KMS-11 (cell line): ENCODE data around the gene S100A2.

Experiments used
- H2AFZ ChIP-seq: fragments of 200-600 bp; sonication (generic); 2 replicates; pipeline ENCODE4 v1.6.1; 2016; ENCODE audit warnings: antibody characterized with exemption, mixed run types, low read depth
- H3K27ac ChIP-seq: fragments of 200-600 bp; sonication (generic); 2 replicates; pipeline ENCODE4 v1.6.1; 2016; ENCODE audit warnings: mild to moderate bottlenecking, mixed run types
- H3K27me3 ChIP-seq: fragments of 200-600 bp; sonication (generic); 2 replicates; pipeline ENCODE4 v1.6.1; 2017; ENCODE audit warnings: mild to moderate bottlenecking, low read depth, mixed run types, moderate library complexity; ENCODE audit not compliant: insufficient read depth
- H3K36me3 ChIP-seq: fragments of 200-600 bp; sonication (generic); 2 replicates; pipeline ENCODE4 v1.6.1; 2017; ENCODE audit warnings: mild to moderate bottlenecking, mixed run types; ENCODE audit not compliant: insufficient read depth
- H3K4me1 ChIP-seq: fragments of 200-600 bp; sonication (generic); 2 replicates; pipeline ENCODE4 v1.6.1; 2016; ENCODE audit warnings: mild to moderate bottlenecking, low read depth, mixed run types; ENCODE audit not compliant: poor library complexity, severe bottlenecking
- H3K4me2 ChIP-seq: fragments of 200-600 bp; sonication (generic); 2 replicates; pipeline ENCODE4 v1.7.0; 2016; ENCODE audit warnings: mild to moderate bottlenecking, mixed run types
- H3K4me3 ChIP-seq: fragments of 200-600 bp; sonication (generic); IDR thresholded peaks from 2 replicates; pipeline ENCODE4 v1.6.1; 2017; ENCODE audit warnings: low read depth, low read length, mixed read lengths; ENCODE audit not compliant: insufficient read depth
- H3K79me2 ChIP-seq: fragments of 200-600 bp; sonication (generic); 2 replicates; pipeline ENCODE4 v1.6.1; 2016; ENCODE audit warnings: low read depth, mixed run types; ENCODE audit not compliant: insufficient read depth
- H3K9ac ChIP-seq: fragments of 200-600 bp; sonication (generic); 2 replicates; pipeline ENCODE4 v1.6.1; 2016; ENCODE audit warnings: mild to moderate bottlenecking, mixed run types
- H4K20me1 ChIP-seq: fragments of 200-600 bp; sonication (generic); 2 replicates; pipeline ENCODE4 v1.6.1; 2016; ENCODE audit warnings: mild to moderate bottlenecking, mixed run types; ENCODE audit not compliant: insufficient read depth
- CTCF ChIP-seq: fragments of 200-600 bp; sonication (generic); conservative IDR thresholded peaks from 2 replicates; pipeline ENCODE4 v1.6.1; 2017; ENCODE audit warnings: low read depth, mild to moderate bottlenecking, antibody characterized with exemption, low read length, moderate library complexity, mixed read lengths

S100A2 gene

DNA sequence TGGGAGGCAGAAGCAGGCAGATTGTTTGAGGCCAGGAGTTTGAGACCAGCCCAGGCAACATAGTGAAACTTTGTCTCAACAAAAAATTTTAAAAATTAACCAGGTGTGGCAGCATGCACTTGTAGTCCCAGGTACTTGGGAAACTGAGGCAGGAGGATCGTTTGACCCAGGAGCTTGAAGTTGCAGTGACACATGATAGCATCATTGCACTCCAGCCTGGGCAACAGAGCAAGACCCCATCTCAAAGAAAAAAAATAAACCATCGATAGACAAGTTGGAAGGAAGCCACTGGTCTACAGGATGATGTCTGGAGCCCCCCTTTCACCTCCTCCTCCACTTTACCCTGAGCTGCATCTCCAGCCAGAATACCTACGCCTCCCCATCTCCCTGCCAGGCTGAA is 46.4 kb downstream of the S100A2 start:
- peaks cover 7% of the 10 kb centered on the region for H3K4me1 ChIP-seq
- no peak overlapping the region for H3K4me3 ChIP-seq
- H4K20me1 ChIP-seq = no peaks in the 10 kb centered on the region
- H2AFZ ChIP-seq = no peak overlapping the region
- H3K27me3 ChIP-seq = no peaks in the 10 kb centered on the region
- no peaks in the 10 kb centered on the region for H3K36me3 ChIP-seq
- TF ChIP-seq CTCF = no peak
- H3K4me2 ChIP-seq = no peak overlapping the region
- no peaks in the 10 kb centered on the region for H3K79me2 ChIP-seq
- H3K9ac ChIP-seq = no peak overlapping the region
- no peak overlapping the region for H3K27ac ChIP-seq

GRCh38 chr1:153515504-153516394 is 49.9 kb downstream of the S100A2 start:
- Histone ChIP-seq H2AFZ (no peak overlapping the region), H3K4me2 (no peak overlapping the region), H3K27me3 (no peaks in the 10 kb centered on the region), H3K4me3 (no peak overlapping the region), H4K20me1 (no peaks in the 10 kb centered on the region), H3K27ac (no peak overlapping the region), H3K36me3 (no peaks in the 10 kb centered on the region), H3K79me2 (no peaks in the 10 kb centered on the region), H3K4me1 (peaks cover 15% of the 10 kb centered on the region), H3K9ac (no peak overlapping the region)
- TF ChIP-seq CTCF = no peak

DNA sequence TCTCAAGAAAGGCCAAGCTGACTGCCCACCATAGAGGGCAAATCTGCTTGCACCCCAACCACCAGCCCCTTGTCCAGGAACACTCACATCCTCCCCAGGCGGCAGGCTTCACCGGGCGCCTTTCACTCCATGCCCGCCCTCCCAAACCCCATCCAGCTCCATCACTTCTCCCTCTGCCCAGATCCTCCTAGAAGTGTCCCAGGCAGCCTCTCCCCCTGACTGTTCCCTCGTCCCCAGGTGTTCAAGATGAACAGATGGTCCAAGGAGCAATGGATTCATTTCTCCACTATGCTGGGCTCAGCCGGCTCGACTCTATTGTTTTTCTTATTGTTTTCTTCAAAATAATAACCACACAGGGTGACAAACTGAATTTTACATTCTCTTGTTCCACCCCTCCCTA is 52.0 kb downstream of the S100A2 start:
- peaks cover 13% of the 10 kb centered on the region for H3K4me1 ChIP-seq
- no peak overlapping the region for H2AFZ ChIP-seq
- H3K9ac ChIP-seq = no peak overlapping the region
- TF ChIP-seq CTCF = no peak
- H4K20me1 ChIP-seq = no peaks in the 10 kb centered on the region
- no peaks in the 10 kb centered on the region for H3K79me2 ChIP-seq
- no peaks in the 10 kb centered on the region for H3K36me3 ChIP-seq
- no peak overlapping the region for H3K4me2 ChIP-seq
- no peak overlapping the region for H3K4me3 ChIP-seq
- H3K27me3 ChIP-seq = no peaks in the 10 kb centered on the region
- no peak overlapping the region for H3K27ac ChIP-seq

- Histone ChIP-seq H2AFZ (no peak overlapping the region), H3K4me2 (no peak overlapping the region), H3K27me3 (no peaks in the 10 kb centered on the region), H3K4me1 (peaks cover 10% of the 10 kb centered on the region), H3K27ac (no peak overlapping the region), H4K20me1 (no peaks in the 10 kb centered on the region), H3K36me3 (no peaks in the 10 kb centered on the region), H3K79me2 (no peaks in the 10 kb centered on the region), H3K4me3 (no peak overlapping the region), H3K9ac (no peak overlapping the region)
- TF ChIP-seq CTCF = no peak
These were observed 52.6 kb downstream of the S100A2 start for GRCh38 chr1:153513023-153513422.
